Lung (tissue), 12 donors: Measurements from ENCODE around the gene NBEA. TPM values are rescaled to one million over a fixed set of nuclear protein-coding genes. Genes with fewer than 3 reads are reported as not detected.

Experiments used
- ATAC-seq: fragments of 200-7000 bp; cut with Tn5 transposase; one replicate; pipeline ENCODE4 v1.9.1; 2020; ENCODE audit warnings: moderate number of reproducible peaks; ENCODE audit not compliant: insufficient read depth, low FRiP score
- DNase-seq, 3 donors: peaks; one replicate each; pipeline ENCODE4 v3.0.0-alpha.2; 2013 to 2017
- H3K27ac ChIP-seq, 2 donors: one replicate each; pipeline ENCODE4 v1.5.1; 2013; ENCODE audit warnings: mild to moderate bottlenecking in 2 of 2, moderate library complexity in 2 of 2, control low read depth in 1 of 2, inconsistent platforms in 1 of 2, low read depth in 1 of 2, low read length in 1 of 2
- H3K27me3 ChIP-seq, 3 donors: one replicate each; pipeline ENCODE4 v1.5.1; 2013; ENCODE audit warnings: low read length in 2 of 3; ENCODE audit not compliant: control insufficient read depth in 3 of 3, insufficient read depth in 3 of 3
- H3K36me3 ChIP-seq, 4 donors: one replicate each; pipeline ENCODE4 v1.5.1; 2013; ENCODE audit warnings: low read length in 4 of 4, mild to moderate bottlenecking in 1 of 4, moderate library complexity in 1 of 4; ENCODE audit not compliant: control insufficient read depth in 4 of 4, insufficient read depth in 4 of 4
- H3K4me1 ChIP-seq, 5 donors: one replicate each; pipeline ENCODE4 v1.5.1; 2013; ENCODE audit warnings: low read length in 5 of 5, mild to moderate bottlenecking in 2 of 5, moderate library complexity in 1 of 5; ENCODE audit not compliant: control insufficient read depth in 5 of 5, insufficient read depth in 5 of 5
- H3K4me3 ChIP-seq: one replicate; pipeline ENCODE4 v1.5.1; 2013; ENCODE audit warnings: mild to moderate bottlenecking, control low read depth, moderate library complexity
- H3K9ac ChIP-seq, 2 donors: one replicate each; pipeline ENCODE4 v1.5.1; 2013; ENCODE audit warnings: low read length in 2 of 2, control low read depth in 1 of 2; ENCODE audit not compliant: insufficient read depth in 1 of 2
- H3K9me3 ChIP-seq, 4 donors: one replicate each; pipeline ENCODE4 v1.5.1; 2013; ENCODE audit warnings: low read length in 3 of 4, mild to moderate bottlenecking in 1 of 4, moderate library complexity in 1 of 4; ENCODE audit not compliant: control insufficient read depth in 4 of 4, insufficient read depth in 3 of 4
- CTCF ChIP-seq: IDR thresholded peaks from 2 replicates; pipeline ENCODE4 v1.5.1; 2012; ENCODE audit warnings: mild to moderate bottlenecking; ENCODE audit errors: control extremely low read depth, extremely low read depth
- WGBS, 2 donors: extraction: QIAGEN DNeasy Blood & Tissue Kit; methylation state at CpG; one replicate each; pipeline ENCODE4 v1.1.7; 2013; 5-methylcytosine and 5-hydroxymethylcytosine counted together
- polyA plus RNA-seq, 2 donors: library from polyadenylated mRNA; stranded (reverse); fragments of 200-250 nt; gene quantifications; one replicate each; pipeline ENCODE4 v1.2.1, GENCODE V29; 2013
- total RNA-seq, 2 donors: library from RNA; depleted of rRNA in 1 of 2; stranded (reverse); fragments of >200 nt in 1 of 2; gene quantifications; one replicate each; pipeline ENCODE4 v1.2.1, GENCODE V29; 2014 to 2021
- donor health status: control.
- donor health status: control.
- donor health status: Bipolar disorder and iron deficiency.
- donor health status: healthy.
- donor health status: DM: yes; HTN: yes; CAD: no.

Gene NBEA
- total and polyA plus RNA-seq, 4 donors: 1.6 to 26.5 (median 5.3) TPM

- DNase-seq: no peak
- peaks cover 0 to 18% (median 17%) of the 10 kb centered on the region in 3 donors for H3K27me3 ChIP-seq
Observed at GRCh38 chr13:34939771-34940170, 2.3 kb upstream of the NBEA start.

GRCh38 chr13:34941436-34941834 is 635 bp upstream of the NBEA start:
- Histone ChIP-seq H3K27ac (no peak overlapping the region), H3K9me3 (peaks cover 0 to 2% (median 0%) of the 10 kb centered on the region in 4 donors), H3K4me3 (peak overlapping the region; percentile 39), H3K9ac (no peak overlapping the region), H3K27me3 (peaks cover 0 to 19% (median 17%) of the 10 kb centered on the region in 3 donors), H3K36me3 (no peaks in the 10 kb centered on the region), H3K4me1 (peaks cover 0 to 22% (median 3%) of the 10 kb centered on the region in 5 donors)
- DNase-seq (no peak), ATAC-seq (no peak)
- no peak for TF ChIP-seq CTCF
- 9 to 12% methylated on average over 13 of the region's 13 CpGs for whole genome bisulfite sequencing, 2 donors

More at GRCh38 chr13:34939771-34940170, 2.3 kb upstream of the NBEA start:
- no peak for TF ChIP-seq CTCF
- H3K9ac ChIP-seq: no peak overlapping the region
- H3K4me3 ChIP-seq: no peak overlapping the region
- no peaks in the 10 kb centered on the region for H3K36me3 ChIP-seq
- no peak overlapping the region for H3K27ac ChIP-seq
- H3K9me3 ChIP-seq: peaks cover 0 to 2% (median 0%) of the 10 kb centered on the region in 4 donors
- ATAC-seq: no peak
- 98 to 100% methylated on average over 1 of the region's 1 CpG for WGBS, 2 donors
- peaks cover 0 to 18% (median 3%) of the 10 kb centered on the region in 5 donors for H3K4me1 ChIP-seq

- Histone ChIP-seq H3K27ac (peak overlapping the region in 1 of 2 donors; percentile 76), H3K9ac (peak overlapping the region in 1 of 2 donors; percentile 61), H3K36me3 (no peaks in the 10 kb centered on the region), H3K9me3 (peaks cover 0 to 2% (median 0%) of the 10 kb centered on the region in 4 donors), H3K4me3 (peak overlapping the region; percentile 89), H3K4me1 (peaks cover 0 to 22% (median 3%) of the 10 kb centered on the region in 5 donors), H3K27me3 (peaks cover 0 to 19% (median 11%) of the 10 kb centered on the region in 3 donors)
- no peak for TF ChIP-seq CTCF
- ATAC-seq: peak; percentile 35
- DNase-seq: peak in 2 of 3 donors; percentile 26 to 47
- 1 to 2% methylated on average over 49 to 62 of the region's 62 CpGs for WGBS, 2 donors
Observed at GRCh38 chr13:34942732-34943435, 814 bp downstream of the NBEA start.
